Measurements from ENCODE around the gene ARHGEF3. TPM values are rescaled to one million over a fixed set of nuclear protein-coding genes. Genes with fewer than 3 reads are reported as not detected.

The ARHGEF3 gene
- polyA plus RNA-seq, 1 donor from 2014 or later = 4.1 TPM

DNA sequence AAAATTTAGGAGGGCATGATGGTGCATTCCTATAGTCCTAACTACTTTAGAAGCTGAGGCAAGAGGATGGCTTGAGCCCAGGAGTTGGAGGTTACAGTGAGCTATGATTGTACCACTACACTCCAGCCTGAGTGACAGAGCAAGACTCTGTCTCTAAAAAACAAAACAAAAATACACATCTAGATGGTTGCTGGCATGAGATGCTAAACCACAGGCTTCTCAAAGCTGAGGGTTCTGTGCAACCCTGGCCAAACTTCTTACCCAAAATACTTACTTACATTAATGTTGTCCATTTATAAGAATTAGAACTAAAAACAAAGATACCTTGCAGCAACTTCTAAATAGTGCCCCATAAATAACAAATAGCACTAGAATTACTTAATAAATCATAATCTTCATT lies 14.3 kb upstream of the ARHGEF3 start:
- H3K36me3 ChIP-seq (ENCODE audit: insufficient read depth, low read length) = no peaks in the 10 kb centered on the region
- no peaks in the 10 kb centered on the region for H3K9me3 ChIP-seq (ENCODE audit: low read length)
- H3K79me2 ChIP-seq (replicated peaks; ENCODE audit: insufficient read depth, low read length) = no peaks in the 10 kb centered on the region
- no peaks in the 10 kb centered on the region for H3F3A ChIP-seq (ENCODE audit: insufficient read depth, low read length, poor library complexity, severe bottlenecking)
- H2AFZ ChIP-seq (ENCODE audit: low read depth, low read length) = no peak overlapping the region
- H3K4me3 ChIP-seq (ENCODE audit: low read length) = no peak overlapping the region
- no peaks in the 10 kb centered on the region for H3K27me3 ChIP-seq (ENCODE audit: insufficient read depth, low read depth, low read length)
- H3K9me2 ChIP-seq (ENCODE audit: insufficient read depth, low read length) = no peaks in the 10 kb centered on the region
- H4K20me1 ChIP-seq (ENCODE audit: insufficient read depth) = no peaks in the 10 kb centered on the region
- no peak overlapping the region for H3K27ac ChIP-seq (ENCODE audit: low read length)
- H3K4me2 ChIP-seq (ENCODE audit: low read length) = no peak overlapping the region
- TF ChIP-seq, protein P1, sequence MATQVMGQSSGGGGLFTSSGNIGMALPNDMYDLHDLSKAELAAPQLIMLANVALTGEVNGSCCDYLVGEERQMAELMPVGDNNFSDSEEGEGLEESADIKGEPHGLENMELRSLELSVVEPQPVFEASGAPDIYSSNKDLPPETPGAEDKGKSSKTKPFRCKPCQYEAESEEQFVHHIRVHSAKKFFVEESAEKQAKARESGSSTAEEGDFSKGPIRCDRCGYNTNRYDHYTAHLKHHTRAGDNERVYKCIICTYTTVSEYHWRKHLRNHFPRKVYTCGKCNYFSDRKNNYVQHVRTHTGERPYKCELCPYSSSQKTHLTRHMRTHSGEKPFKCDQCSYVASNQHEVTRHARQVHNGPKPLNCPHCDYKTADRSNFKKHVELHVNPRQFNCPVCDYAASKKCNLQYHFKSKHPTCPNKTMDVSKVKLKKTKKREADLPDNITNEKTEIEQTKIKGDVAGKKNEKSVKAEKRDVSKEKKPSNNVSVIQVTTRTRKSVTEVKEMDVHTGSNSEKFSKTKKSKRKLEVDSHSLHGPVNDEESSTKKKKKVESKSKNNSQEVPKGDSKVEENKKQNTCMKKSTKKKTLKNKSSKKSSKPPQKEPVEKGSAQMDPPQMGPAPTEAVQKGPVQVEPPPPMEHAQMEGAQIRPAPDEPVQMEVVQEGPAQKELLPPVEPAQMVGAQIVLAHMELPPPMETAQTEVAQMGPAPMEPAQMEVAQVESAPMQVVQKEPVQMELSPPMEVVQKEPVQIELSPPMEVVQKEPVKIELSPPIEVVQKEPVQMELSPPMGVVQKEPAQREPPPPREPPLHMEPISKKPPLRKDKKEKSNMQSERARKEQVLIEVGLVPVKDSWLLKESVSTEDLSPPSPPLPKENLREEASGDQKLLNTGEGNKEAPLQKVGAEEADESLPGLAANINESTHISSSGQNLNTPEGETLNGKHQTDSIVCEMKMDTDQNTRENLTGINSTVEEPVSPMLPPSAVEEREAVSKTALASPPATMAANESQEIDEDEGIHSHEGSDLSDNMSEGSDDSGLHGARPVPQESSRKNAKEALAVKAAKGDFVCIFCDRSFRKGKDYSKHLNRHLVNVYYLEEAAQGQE (IDR thresholded peaks at IDR 0.05; ENCODE audit: borderline replicate concordance) = no peak
- TF ChIP-seq EP300 (conservative IDR thresholded peaks at IDR 0.05; ENCODE audit: poor library complexity, severe bottlenecking) = no peak
- TF ChIP-seq TAF1 (IDR thresholded peaks at IDR 0.05; ENCODE audit: low read depth) = no peak
- no peak for TF ChIP-seq POLR2AphosphoS5 (IDR thresholded peaks at IDR 0.05)
- TF ChIP-seq, protein P2, sequence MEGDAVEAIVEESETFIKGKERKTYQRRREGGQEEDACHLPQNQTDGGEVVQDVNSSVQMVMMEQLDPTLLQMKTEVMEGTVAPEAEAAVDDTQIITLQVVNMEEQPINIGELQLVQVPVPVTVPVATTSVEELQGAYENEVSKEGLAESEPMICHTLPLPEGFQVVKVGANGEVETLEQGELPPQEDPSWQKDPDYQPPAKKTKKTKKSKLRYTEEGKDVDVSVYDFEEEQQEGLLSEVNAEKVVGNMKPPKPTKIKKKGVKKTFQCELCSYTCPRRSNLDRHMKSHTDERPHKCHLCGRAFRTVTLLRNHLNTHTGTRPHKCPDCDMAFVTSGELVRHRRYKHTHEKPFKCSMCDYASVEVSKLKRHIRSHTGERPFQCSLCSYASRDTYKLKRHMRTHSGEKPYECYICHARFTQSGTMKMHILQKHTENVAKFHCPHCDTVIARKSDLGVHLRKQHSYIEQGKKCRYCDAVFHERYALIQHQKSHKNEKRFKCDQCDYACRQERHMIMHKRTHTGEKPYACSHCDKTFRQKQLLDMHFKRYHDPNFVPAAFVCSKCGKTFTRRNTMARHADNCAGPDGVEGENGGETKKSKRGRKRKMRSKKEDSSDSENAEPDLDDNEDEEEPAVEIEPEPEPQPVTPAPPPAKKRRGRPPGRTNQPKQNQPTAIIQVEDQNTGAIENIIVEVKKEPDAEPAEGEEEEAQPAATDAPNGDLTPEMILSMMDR (IDR thresholded peaks at IDR 0.05; ENCODE audit: poor library complexity, severe bottlenecking) = no peak
- TF ChIP-seq RAD21 (conservative IDR thresholded peaks at IDR 0.05) = no peak
- no peak for TF ChIP-seq EZH2 (IDR thresholded peaks at IDR 0.05; ENCODE audit: borderline replicate concordance, insufficient read depth, low read length, poor library complexity, severe bottlenecking)
- no peak for TF ChIP-seq SMC3 (conservative IDR thresholded peaks at IDR 0.05; ENCODE audit: poor library complexity)
- TF ChIP-seq MXI1 (conservative IDR thresholded peaks at IDR 0.05; ENCODE audit: poor library complexity, severe bottlenecking) = no peak
- H3K9ac ChIP-seq (ENCODE audit: low read length) = no peak overlapping the region

DNA sequence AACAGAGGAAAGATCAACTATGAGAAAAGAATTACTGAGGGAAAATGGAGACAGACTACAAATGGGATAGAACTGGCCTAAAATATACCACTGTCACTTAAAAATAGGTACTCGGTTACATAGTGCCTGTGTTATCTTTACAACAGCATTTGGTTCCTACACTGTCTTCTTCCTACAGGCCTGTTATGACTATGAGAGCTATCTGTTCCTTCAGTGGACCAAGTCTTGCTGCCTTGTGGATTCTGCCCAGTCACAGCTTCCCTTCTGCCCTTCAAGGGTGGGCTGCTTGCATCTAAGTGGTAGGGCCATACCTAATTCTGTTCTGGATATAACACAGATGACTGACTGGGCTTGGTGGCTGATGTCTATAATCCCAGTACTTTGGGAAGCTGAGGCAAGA lies 13.8 kb upstream of the ARHGEF3 start:
- Histone ChIP-seq H3F3A (ENCODE audit: insufficient read depth, low read length, poor library complexity, severe bottlenecking) (no peaks in the 10 kb centered on the region), H3K27ac (ENCODE audit: low read length) (no peak overlapping the region), H3K79me2 (replicated peaks; ENCODE audit: insufficient read depth, low read length) (no peaks in the 10 kb centered on the region), H3K9me2 (ENCODE audit: insufficient read depth, low read length) (no peaks in the 10 kb centered on the region), H3K9ac (ENCODE audit: low read length) (no peak overlapping the region), H3K36me3 (ENCODE audit: insufficient read depth, low read length) (no peaks in the 10 kb centered on the region), H3K27me3 (ENCODE audit: insufficient read depth, low read depth, low read length) (no peaks in the 10 kb centered on the region), H4K20me1 (ENCODE audit: insufficient read depth) (no peaks in the 10 kb centered on the region), H3K4me2 (ENCODE audit: low read length) (no peak overlapping the region), H3K9me3 (ENCODE audit: low read length) (no peaks in the 10 kb centered on the region), H2AFZ (ENCODE audit: low read depth, low read length) (no peak overlapping the region), H3K4me3 (ENCODE audit: low read length) (no peak overlapping the region)
- no peak for TF ChIP-seq POLR2AphosphoS5 (IDR thresholded peaks at IDR 0.05)
- no peak for TF ChIP-seq EZH2 (IDR thresholded peaks at IDR 0.05; ENCODE audit: borderline replicate concordance, insufficient read depth, low read length, poor library complexity, severe bottlenecking)
- no peak for TF ChIP-seq TAF1 (IDR thresholded peaks at IDR 0.05; ENCODE audit: low read depth)
- no peak for TF ChIP-seq SMC3 (conservative IDR thresholded peaks at IDR 0.05; ENCODE audit: poor library complexity)
- TF ChIP-seq, protein P1 (IDR thresholded peaks at IDR 0.05; ENCODE audit: borderline replicate concordance) = no peak
- no peak for TF ChIP-seq EP300 (conservative IDR thresholded peaks at IDR 0.05; ENCODE audit: poor library complexity, severe bottlenecking)
- TF ChIP-seq, protein P2 (IDR thresholded peaks at IDR 0.05; ENCODE audit: poor library complexity, severe bottlenecking) = no peak
- no peak for TF ChIP-seq RAD21 (conservative IDR thresholded peaks at IDR 0.05)
- TF ChIP-seq MXI1 (conservative IDR thresholded peaks at IDR 0.05; ENCODE audit: poor library complexity, severe bottlenecking) = no peak
